Keratinocyte (primary cell): ENCODE results near the gene COL25A1. TPM values are rescaled to one million over a fixed set of nuclear protein-coding genes. Genes with fewer than 3 reads are reported as not detected.

ENCODE experiments used
- DNase-seq: peaks from one replicate; pipeline ENCODE4 v3.0.0-alpha.2; 2011; ENCODE audit warnings: low read depth, missing footprints, low spot score
- FAIRE-seq: peaks from 2 replicates; lab custom pipeline; 2011; peaks lifted over from hg19 to GRCh38; lab: Jason Lieb, UNC
- H2AFZ ChIP-seq: 2 replicates; pipeline ENCODE4 v1.6.0; 2012; ENCODE audit warnings: low read length, control low read depth, inconsistent platforms; ENCODE audit not compliant: control insufficient read depth
- H3K27ac ChIP-seq: 2 replicates; pipeline ENCODE4 v1.5.1; 2011; ENCODE audit warnings: low read length; ENCODE audit not compliant: control insufficient read depth, insufficient read depth
- H3K27me3 ChIP-seq: 3 replicates; pipeline ENCODE4 v1.6.0; 2011; ENCODE audit warnings: low read length; ENCODE audit not compliant: control insufficient read depth, insufficient read depth; ENCODE audit errors: extremely low read depth
- H3K36me3 ChIP-seq, 2 experiments: 2 replicates in 1 of 2; 3 replicates in 1 of 2; pipeline ENCODE4 v1.5.1; 2011; ENCODE audit warnings: low read length in 2 of 2, mild to moderate bottlenecking in 1 of 2; ENCODE audit not compliant: control insufficient read depth in 2 of 2, insufficient read depth in 2 of 2; ENCODE audit errors: extremely low read depth in 1 of 2
- H3K4me1 ChIP-seq: 3 replicates; pipeline ENCODE4 v1.5.1; 2011; ENCODE audit warnings: low read length; ENCODE audit not compliant: control insufficient read depth, insufficient read depth; ENCODE audit errors: extremely low read depth
- H3K4me2 ChIP-seq: 3 replicates; pipeline ENCODE4 v1.6.0; 2011; ENCODE audit warnings: low read depth, low read length; ENCODE audit not compliant: control insufficient read depth, insufficient read depth; ENCODE audit errors: extremely low read depth
- H3K4me3 ChIP-seq, 3 experiments: fragments of 200-600 bp in 1 of 3; sonication (generic) in 1 of 3; 2 replicates in 2 of 3; 3 replicates in 1 of 3; pipeline ENCODE4 v1.5.1; 2011 to 2016; ENCODE audit warnings: low read length in 3 of 3, mild to moderate bottlenecking in 3 of 3, control low read depth in 2 of 3, inconsistent platforms in 1 of 3, low read depth in 1 of 3, mixed read lengths in 1 of 3, mixed run types in 1 of 3, moderate library complexity in 1 of 3; ENCODE audit not compliant: control insufficient read depth in 2 of 3, insufficient read depth in 2 of 3; ENCODE audit errors: extremely low read depth in 1 of 3
- H3K79me2 ChIP-seq: 2 replicates; pipeline ENCODE4 v1.6.0; 2012; ENCODE audit warnings: low read length; ENCODE audit not compliant: control insufficient read depth, insufficient read depth
- H3K9ac ChIP-seq: 3 replicates; pipeline ENCODE4 v1.6.0; 2011; ENCODE audit warnings: low read length; ENCODE audit not compliant: control insufficient read depth, insufficient read depth; ENCODE audit errors: extremely low read depth
- H3K9me1 ChIP-seq: 3 replicates; pipeline ENCODE4 v1.6.0; 2011; ENCODE audit warnings: low read length; ENCODE audit not compliant: control insufficient read depth, insufficient read depth; ENCODE audit errors: extremely low read depth
- H3K9me3 ChIP-seq: 2 replicates; pipeline ENCODE4 v1.5.1; 2012; ENCODE audit warnings: low read depth, low read length; ENCODE audit not compliant: control insufficient read depth
- H4K20me1 ChIP-seq: 3 replicates; pipeline ENCODE4 v1.6.0; 2011; ENCODE audit warnings: low read length; ENCODE audit not compliant: control insufficient read depth, insufficient read depth; ENCODE audit errors: extremely low read depth
- CTCF ChIP-seq, 3 experiments: IDR thresholded peaks in 1 of 3; conservative IDR thresholded peaks in 1 of 3; optimal IDR thresholded peaks in 1 of 3; 2 replicates in 2 of 3; 3 replicates in 1 of 3; pipeline versions ENCODE3 to v1.5.1; 2011; ENCODE audit warnings: low read length in 3 of 3, mild to moderate bottlenecking in 3 of 3, moderate library complexity in 2 of 3, control low read depth in 1 of 3, inconsistent platforms in 1 of 3; ENCODE audit not compliant: insufficient read depth in 2 of 3; ENCODE audit errors: extremely low read depth in 1 of 3
- EZH2 ChIP-seq: IDR thresholded peaks from one replicate; pipeline ENCODE4 v1.6.1; 2012; ENCODE audit warnings: inconsistent platforms, mild to moderate bottlenecking, low read length, moderate library complexity
- dilution Hi-C: fragments of 300-500 bp; cut with MboI; formaldehyde crosslinking; loops from one replicate; pipeline ENCODE4 v1.7.0; 2020; ENCODE audit warnings: low sequenced_read_pairs; ENCODE audit not compliant: extremely low pct_ligation_motif_present
- polyA plus RNA-seq, 5 experiments: library from polyadenylated mRNA; depleted of rRNA in 3 of 5; stranded (reverse) in 3 of 5; stranded (forward) in 1 of 5; unstranded in 1 of 5; fragments of >200 nt; gene quantifications; 1 replicate in 1 of 5; 2 replicates in 3 of 5; 3 replicates in 1 of 5; pipeline versions ENCODE4 v1.2.1 to v1.2.3, GENCODE V29; 2011 to 2012; ENCODE audit warnings: missing spikeins in 2 of 5, low read depth in 1 of 5, low replicate concordance in 1 of 5

The COL25A1 gene
- polyA plus RNA-seq, 1 donor (not counting 4 experiments of a cell fraction or from before 2014, with no cell fraction given) = not detected

DNA sequence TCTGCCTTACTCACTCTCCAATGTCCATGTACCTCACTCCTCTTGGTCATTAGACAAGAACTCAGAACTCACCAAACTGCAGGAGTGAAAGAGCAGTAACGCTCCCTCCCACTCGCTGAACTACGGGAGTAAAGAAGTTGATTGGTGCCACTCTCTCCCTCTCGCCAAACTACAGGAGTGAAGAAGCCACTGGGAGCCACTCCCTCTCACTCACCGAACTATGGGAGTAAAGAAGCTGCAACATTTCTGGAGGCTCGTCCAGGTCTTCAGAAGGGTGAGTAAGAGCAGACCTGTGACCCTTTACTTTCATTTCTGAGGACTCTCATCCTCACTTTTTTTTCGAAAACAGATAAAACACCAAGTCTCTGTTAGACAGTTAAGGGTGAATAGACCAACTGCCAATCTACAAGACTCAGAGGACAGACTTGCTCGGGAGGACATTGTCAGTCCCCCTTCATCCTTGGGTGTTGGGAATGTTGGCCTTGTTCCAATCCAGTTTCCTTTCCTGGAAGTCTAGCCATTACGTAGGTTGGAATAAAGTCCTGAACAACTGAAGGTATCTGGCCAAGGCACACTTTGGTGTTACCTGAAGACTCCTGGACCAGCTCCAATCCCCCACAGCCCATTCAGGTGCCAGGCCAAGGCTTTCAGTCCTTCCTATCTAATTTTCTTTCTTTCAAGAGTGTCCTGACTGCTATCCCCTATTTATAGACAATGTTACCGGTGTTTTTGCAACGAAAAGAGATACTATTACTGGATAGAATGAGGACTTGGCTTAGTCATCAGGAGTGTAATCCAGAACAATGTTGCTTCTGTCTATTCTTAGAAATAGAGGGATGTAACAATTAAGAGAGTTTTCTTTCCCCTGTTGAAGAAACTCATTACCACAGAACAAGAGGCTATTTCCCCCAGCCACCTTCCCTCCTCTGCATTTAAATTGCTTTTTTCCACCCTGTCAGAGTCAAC, 11.0 kb upstream of the COL25A1 start:
- H2AFZ ChIP-seq = no peak overlapping the region
- H3K9ac ChIP-seq = no peak overlapping the region
- H3K9me3 ChIP-seq = peaks cover 5% of the 10 kb centered on the region
- no peak overlapping the region for H3K4me3 ChIP-seq
- H3K79me2 ChIP-seq = no peaks in the 10 kb centered on the region
- no peak overlapping the region for H3K4me2 ChIP-seq
- dilution Hi-C loops = no loop called here
- TF ChIP-seq EZH2 (no peak), CTCF (optimal IDR thresholded peaks at IDR 0.05 in 1 of 3, IDR thresholded peaks at IDR 0.05 in 1 of 3, conservative IDR thresholded peaks at IDR 0.05 in 1 of 3; ENCODE audit: extremely low read depth in 1 of 3, insufficient read depth in 2 of 3, low read length in 3 of 3) (no peak)
- no peaks in the 10 kb centered on the region for H3K36me3 ChIP-seq
- no peaks in the 10 kb centered on the region for H3K9me1 ChIP-seq
- no peak for FAIRE-seq
- H3K27me3 ChIP-seq = peaks cover 8% of the 10 kb centered on the region
- H3K4me1 ChIP-seq = no peaks in the 10 kb centered on the region
- no peaks in the 10 kb centered on the region for H4K20me1 ChIP-seq
- DNase-seq = no peak
- H3K27ac ChIP-seq = no peak overlapping the region

DNA sequence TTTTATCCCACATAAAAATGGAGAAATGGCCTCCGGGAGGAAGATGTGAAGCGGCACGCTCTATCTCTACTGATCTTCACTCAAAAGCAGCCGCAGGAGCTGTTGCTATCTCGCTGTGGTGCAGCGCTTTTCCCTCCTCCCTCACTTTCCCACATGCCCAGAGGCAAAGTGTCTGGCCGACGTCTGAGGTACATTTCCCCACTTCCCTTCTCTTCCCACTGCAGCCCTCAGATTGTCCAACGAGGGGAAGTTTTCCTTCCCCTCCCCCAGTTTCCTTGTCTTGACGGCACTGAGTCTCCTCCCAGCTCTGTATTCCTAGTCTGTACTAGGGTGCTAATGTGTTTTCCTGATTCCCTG, 660 bp upstream of the COL25A1 start:
- dilution Hi-C loops = no loop called here

More for the DNA sequence above, 660 bp upstream of the COL25A1 start:
- Histone ChIP-seq H3K27me3 (peaks cover 42% of the 10 kb centered on the region), H3K36me3 (no peaks in the 10 kb centered on the region), H3K9me3 (no peaks in the 10 kb centered on the region), H3K9ac (no peak overlapping the region), H3K4me2 (peak overlapping the region; percentile 84), H3K79me2 (no peaks in the 10 kb centered on the region), H3K4me3 (peak overlapping the region; percentile 6 to 65 (median 61)), H3K4me1 (peaks cover 12% of the 10 kb centered on the region), H3K27ac (no peak overlapping the region), H3K9me1 (no peaks in the 10 kb centered on the region), H4K20me1 (no peaks in the 10 kb centered on the region), H2AFZ (peak overlapping the region; percentile 20)
- no peak for TF ChIP-seq CTCF (optimal IDR thresholded peaks at IDR 0.05 in 1 of 3, IDR thresholded peaks at IDR 0.05 in 1 of 3, conservative IDR thresholded peaks at IDR 0.05 in 1 of 3; ENCODE audit: extremely low read depth in 1 of 3, insufficient read depth in 2 of 3, low read length in 3 of 3)
- peak; percentile 33 for TF ChIP-seq EZH2
- FAIRE-seq (peak; percentile 44), DNase-seq (no peak)
